ENCODE measurements around the gene LRRC71. TPM values are rescaled to one million over a fixed set of nuclear protein-coding genes. Genes with fewer than 3 reads are reported as not detected.

LRRC71 gene
- total and polyA plus RNA-seq, 2 experiments from 2014 or later = 0.24 TPM; not detected in 1

DNA sequence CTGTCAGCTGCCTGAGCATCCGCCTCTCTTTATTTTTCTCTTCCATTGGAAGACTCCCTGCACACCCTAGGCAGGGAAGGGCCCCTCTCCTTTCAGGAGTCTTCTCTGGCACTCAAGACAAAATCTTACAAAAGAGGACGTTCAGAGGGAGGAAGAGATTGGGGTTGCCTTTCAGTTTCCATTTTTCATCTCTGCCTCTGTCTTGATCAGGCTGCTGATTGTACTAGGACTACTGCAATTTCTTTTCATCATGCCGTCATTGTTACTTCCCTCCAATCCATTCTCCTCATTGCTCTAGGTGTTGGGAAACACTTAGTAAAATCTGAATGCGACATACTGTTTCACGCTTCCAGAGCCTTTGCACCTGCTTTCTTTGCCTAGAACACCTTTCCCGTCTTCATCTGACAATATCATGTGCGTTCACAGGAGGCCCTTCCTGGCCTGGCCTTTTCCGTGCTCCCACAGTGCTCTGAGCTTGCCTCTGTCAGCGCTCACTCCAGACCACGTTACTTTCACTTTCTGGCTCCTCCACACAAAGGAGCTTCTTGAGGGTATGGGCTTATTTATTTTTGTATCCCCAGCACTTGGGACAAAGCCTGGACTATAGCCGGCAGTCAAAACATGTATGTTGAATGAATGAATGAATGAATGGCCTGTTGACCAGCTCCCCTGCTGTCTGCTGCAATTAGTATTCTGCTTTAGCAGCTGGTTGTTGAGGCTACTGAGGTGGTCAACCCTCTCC, 10.9 kb downstream of the LRRC71 start:
- peaks cover 3% of the 10 kb centered on the region; the same call in 1 of the 3 replicates for H3K36me3 Mint-ChIP-seq (ENCODE audit: low read depth)
- H3K4me3 Mint-ChIP-seq = no peak overlapping the region; the same call in 2 of the 3 replicates
- peaks cover 43% of the 10 kb centered on the region for H3K4me1 Mint-ChIP-seq
- no peaks in the 10 kb centered on the region for H3K9me2 ChIP-seq (ENCODE audit: insufficient read depth)
- DNase-seq (ENCODE audit: low spot score) (no peak), ATAC-seq (no peak)
- H3K4me3 ChIP-seq = no peak overlapping the region
- H3K4me1 ChIP-seq (ENCODE audit: insufficient read depth) = no peaks in the 10 kb centered on the region; the same call in 1 of the 2 replicates
- no peak overlapping the region for H2AFZ ChIP-seq
- H3K4me2 ChIP-seq = no peak overlapping the region
- H3K27me3 Mint-ChIP-seq (ENCODE audit: insufficient read depth, low read depth, poor library complexity) = peaks cover 57% of the 10 kb centered on the region
- no peaks in the 10 kb centered on the region for H4K20me1 ChIP-seq (replicated peaks; ENCODE audit: insufficient read depth)
- H3K9me3 Mint-ChIP-seq = no peaks in the 10 kb centered on the region; the same call in 2 of the 3 replicates
- H3K79me2 ChIP-seq (replicated peaks; ENCODE audit: insufficient read depth) = no peaks in the 10 kb centered on the region
- no peaks in the 10 kb centered on the region for H3F3A ChIP-seq (replicated peaks; ENCODE audit: low read depth)
- no peaks in the 10 kb centered on the region for H3K36me3 ChIP-seq (ENCODE audit: insufficient read depth)
- no peak overlapping the region for H3K27ac ChIP-seq (ENCODE audit: low read depth)
- peaks cover 49% of the 10 kb centered on the region for H3K27me3 ChIP-seq (ENCODE audit: insufficient read depth)
- no peak overlapping the region for H3K27ac Mint-ChIP-seq
- TF ChIP-seq NANOG (IDR thresholded peaks at IDR 0.05; ENCODE audit: borderline replicate concordance) (no peak), JUNB (IDR thresholded peaks at IDR 0.05; ENCODE audit: unreplicated experiment) (no peak), EZH2phosphoT487 (IDR thresholded peaks at IDR 0.05; ENCODE audit: unreplicated experiment) (no peak), ZNF114 (CRISPR knock-in tag; IDR thresholded peaks at IDR 0.05) (no peak), POLR2AphosphoS5 (IDR thresholded peaks at IDR 0.05; ENCODE audit: low read depth) (no peak; the same call in 1 of the 2 replicates), STAT1 (IDR thresholded peaks at IDR 0.05; ENCODE audit: unreplicated experiment) (no peak)
- TF ChIP-seq, protein P1, sequence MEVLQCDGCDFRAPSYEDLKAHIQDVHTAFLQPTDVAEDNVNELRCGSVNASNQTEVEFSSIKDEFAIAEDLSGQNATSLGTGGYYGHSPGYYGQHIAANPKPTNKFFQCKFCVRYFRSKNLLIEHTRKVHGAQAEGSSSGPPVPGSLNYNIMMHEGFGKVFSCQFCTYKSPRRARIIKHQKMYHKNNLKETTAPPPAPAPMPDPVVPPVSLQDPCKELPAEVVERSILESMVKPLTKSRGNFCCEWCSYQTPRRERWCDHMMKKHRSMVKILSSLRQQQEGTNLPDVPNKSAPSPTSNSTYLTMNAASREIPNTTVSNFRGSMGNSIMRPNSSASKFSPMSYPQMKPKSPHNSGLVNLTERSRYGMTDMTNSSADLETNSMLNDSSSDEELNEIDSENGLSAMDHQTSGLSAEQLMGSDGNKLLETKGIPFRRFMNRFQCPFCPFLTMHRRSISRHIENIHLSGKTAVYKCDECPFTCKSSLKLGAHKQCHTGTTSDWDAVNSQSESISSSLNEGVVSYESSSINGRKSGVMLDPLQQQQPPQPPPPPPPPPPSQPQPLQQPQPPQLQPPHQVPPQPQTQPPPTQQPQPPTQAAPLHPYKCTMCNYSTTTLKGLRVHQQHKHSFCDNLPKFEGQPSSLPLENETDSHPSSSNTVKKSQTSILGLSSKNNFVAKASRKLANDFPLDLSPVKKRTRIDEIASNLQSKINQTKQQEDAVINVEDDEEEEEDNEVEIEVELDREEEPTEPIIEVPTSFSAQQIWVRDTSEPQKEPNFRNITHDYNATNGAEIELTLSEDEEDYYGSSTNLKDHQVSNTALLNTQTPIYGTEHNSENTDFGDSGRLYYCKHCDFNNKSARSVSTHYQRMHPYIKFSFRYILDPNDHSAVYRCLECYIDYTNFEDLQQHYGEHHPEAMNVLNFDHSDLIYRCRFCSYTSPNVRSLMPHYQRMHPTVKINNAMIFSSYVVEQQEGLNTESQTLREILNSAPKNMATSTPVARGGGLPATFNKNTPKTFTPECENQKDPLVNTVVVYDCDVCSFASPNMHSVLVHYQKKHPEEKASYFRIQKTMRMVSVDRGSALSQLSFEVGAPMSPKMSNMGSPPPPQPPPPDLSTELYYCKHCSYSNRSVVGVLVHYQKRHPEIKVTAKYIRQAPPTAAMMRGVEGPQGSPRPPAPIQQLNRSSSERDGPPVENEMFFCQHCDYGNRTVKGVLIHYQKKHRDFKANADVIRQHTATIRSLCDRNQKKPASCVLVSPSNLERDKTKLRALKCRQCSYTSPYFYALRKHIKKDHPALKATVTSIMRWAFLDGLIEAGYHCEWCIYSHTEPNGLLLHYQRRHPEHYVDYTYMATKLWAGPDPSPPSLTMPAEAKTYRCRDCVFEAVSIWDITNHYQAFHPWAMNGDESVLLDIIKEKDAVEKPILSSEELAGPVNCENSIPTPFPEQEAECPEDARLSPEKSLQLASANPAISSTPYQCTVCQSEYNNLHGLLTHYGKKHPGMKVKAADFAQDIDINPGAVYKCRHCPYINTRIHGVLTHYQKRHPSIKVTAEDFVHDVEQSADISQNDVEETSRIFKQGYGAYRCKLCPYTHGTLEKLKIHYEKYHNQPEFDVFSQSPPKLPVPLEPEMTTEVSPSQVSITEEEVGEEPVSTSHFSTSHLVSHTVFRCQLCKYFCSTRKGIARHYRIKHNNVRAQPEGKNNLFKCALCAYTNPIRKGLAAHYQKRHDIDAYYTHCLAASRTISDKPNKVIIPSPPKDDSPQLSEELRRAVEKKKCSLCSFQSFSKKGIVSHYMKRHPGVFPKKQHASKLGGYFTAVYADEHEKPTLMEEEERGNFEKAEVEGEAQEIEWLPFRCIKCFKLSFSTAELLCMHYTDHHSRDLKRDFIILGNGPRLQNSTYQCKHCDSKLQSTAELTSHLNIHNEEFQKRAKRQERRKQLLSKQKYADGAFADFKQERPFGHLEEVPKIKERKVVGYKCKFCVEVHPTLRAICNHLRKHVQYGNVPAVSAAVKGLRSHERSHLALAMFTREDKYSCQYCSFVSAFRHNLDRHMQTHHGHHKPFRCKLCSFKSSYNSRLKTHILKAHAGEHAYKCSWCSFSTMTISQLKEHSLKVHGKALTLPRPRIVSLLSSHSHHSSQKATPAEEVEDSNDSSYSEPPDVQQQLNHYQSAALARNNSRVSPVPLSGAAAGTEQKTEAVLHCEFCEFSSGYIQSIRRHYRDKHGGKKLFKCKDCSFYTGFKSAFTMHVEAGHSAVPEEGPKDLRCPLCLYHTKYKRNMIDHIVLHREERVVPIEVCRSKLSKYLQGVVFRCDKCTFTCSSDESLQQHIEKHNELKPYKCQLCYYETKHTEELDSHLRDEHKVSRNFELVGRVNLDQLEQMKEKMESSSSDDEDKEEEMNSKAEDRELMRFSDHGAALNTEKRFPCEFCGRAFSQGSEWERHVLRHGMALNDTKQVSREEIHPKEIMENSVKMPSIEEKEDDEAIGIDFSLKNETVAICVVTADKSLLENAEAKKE (CRISPR knock-in tag; IDR thresholded peaks at IDR 0.05) = no peak
- TF ChIP-seq, protein P2, sequence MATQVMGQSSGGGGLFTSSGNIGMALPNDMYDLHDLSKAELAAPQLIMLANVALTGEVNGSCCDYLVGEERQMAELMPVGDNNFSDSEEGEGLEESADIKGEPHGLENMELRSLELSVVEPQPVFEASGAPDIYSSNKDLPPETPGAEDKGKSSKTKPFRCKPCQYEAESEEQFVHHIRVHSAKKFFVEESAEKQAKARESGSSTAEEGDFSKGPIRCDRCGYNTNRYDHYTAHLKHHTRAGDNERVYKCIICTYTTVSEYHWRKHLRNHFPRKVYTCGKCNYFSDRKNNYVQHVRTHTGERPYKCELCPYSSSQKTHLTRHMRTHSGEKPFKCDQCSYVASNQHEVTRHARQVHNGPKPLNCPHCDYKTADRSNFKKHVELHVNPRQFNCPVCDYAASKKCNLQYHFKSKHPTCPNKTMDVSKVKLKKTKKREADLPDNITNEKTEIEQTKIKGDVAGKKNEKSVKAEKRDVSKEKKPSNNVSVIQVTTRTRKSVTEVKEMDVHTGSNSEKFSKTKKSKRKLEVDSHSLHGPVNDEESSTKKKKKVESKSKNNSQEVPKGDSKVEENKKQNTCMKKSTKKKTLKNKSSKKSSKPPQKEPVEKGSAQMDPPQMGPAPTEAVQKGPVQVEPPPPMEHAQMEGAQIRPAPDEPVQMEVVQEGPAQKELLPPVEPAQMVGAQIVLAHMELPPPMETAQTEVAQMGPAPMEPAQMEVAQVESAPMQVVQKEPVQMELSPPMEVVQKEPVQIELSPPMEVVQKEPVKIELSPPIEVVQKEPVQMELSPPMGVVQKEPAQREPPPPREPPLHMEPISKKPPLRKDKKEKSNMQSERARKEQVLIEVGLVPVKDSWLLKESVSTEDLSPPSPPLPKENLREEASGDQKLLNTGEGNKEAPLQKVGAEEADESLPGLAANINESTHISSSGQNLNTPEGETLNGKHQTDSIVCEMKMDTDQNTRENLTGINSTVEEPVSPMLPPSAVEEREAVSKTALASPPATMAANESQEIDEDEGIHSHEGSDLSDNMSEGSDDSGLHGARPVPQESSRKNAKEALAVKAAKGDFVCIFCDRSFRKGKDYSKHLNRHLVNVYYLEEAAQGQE (IDR thresholded peaks at IDR 0.05; ENCODE audit: unreplicated experiment) = no peak

Data from GM23338 (cell line).